HG03558 (cell line): ENCODE measurements around the gene CD9.

Source experiments
- ATAC-seq: cut with Tn5 transposase; IDR thresholded peaks from one replicate; pipeline ENCODE4 v1.9.1; 2021; ENCODE audit warnings: moderate number of reproducible peaks; ENCODE audit not compliant: unreplicated experiment; ENCODE audit errors: extremely low read depth

CD9 gene

DNA sequence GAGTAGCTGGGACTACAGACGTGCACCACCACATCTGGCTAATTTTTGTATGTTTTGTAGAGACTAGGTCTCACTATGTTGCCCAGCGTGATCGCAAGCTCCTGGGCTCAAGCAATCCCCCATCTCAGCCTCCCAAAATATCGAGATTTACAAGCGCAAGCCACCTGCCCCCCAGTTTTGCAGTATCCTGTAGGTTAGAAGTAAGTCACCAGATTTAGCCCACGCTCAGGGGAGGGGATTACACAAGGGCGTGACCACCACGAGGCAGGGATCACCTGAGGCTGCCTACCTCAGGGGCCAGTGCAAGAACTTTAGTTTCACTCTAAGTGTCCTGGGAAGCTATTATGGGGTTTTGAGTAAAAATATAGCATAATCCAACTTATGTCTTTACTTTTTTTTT, 71.1 kb downstream of the CD9 start:
- ATAC-seq: no peak

DNA sequence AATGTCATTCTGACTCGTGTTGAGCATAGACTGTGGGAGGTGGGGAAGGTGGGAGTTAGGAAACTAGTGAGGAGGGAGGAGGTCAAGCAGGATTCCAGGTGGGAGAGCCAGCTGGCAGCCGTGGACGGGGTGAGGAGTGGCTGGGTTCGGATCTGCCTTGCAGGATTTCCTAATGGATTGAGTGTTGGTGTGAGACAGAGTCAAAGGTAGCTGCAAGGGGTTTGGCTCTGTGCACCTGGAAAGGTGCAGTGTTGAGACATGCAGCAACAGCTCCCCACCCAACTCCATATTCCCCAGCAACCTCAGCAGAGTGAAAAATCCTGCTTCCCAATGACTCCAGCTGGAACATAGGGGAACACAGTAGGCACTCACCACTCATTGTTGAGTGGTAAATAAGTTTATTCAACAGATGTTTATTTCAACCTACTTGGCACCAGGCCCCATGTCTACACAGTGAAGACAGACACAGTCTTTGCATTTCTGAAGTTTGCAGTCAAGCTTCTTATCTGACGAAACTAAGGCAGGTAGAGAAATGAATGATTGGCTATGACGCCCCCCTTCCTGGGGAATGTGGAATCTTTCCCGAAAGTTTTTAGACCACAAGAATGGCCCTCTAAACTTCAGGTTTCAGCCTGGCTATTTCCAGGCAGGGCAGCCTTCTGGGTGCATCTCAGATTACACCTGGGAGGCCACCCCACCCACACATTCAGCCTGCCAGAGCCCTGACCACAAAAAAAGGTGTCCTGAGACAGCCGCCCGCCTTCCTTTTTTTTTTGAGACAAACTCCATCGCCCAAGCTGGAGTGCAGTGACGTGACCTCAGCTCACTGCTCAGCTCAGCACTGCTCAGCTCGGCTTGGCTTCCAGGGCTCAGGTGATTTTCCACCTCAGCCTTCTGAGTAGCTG, 72.4 kb downstream of the CD9 start:
- ATAC-seq: no peak

DNA sequence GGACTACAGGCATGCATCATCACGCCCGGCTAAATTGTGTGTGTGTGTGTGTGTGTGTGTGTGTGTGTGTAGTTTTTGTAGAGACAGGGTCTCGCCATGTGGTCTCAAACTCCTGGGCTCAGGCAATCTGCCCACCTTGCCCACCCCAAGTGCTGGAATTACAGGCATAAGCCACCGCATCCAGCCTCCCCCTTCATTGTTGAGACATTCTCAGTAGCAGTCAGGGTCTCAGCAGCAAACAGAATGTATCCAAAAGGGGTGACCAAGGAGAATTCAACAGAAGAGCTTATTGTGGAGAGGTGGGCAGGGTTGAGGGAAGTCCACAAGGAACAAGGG, 73.0 kb downstream of the CD9 start:
- no peak for ATAC-seq

DNA sequence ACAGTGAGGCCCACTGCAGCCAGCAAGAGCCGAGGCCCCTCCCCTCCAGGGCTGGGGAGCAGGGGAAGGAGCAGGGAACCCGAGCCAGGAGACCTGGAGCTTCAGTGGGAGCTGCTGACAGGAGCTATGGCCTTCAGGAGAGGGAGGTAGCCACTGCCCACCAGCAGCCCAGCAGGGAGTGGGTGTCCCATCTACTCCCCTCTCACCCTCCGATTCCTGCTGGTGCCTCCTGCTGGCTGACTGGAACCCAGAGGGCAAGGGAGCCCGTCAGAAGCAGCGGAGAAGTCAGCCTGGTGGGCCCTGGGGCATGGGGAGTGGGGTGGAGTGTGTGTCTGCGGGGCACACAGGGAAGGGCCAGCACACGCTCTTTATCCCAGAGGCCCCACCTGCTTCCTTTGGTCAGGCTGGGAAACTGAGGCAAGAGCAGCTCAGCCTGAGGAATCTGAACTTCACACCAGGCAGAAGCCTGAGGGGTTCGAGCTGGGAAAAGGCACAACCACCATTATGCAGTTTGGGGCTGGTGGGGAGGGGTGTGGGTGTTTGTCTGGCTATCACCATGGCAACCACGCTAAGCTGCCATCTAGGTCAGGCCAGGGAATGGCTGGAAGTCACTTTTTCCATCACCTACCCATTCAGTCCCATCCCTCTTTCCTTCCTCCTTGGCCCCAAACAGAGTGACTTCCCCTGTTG, 73.5 kb downstream of the CD9 start:
- no peak for ATAC-seq

DNA sequence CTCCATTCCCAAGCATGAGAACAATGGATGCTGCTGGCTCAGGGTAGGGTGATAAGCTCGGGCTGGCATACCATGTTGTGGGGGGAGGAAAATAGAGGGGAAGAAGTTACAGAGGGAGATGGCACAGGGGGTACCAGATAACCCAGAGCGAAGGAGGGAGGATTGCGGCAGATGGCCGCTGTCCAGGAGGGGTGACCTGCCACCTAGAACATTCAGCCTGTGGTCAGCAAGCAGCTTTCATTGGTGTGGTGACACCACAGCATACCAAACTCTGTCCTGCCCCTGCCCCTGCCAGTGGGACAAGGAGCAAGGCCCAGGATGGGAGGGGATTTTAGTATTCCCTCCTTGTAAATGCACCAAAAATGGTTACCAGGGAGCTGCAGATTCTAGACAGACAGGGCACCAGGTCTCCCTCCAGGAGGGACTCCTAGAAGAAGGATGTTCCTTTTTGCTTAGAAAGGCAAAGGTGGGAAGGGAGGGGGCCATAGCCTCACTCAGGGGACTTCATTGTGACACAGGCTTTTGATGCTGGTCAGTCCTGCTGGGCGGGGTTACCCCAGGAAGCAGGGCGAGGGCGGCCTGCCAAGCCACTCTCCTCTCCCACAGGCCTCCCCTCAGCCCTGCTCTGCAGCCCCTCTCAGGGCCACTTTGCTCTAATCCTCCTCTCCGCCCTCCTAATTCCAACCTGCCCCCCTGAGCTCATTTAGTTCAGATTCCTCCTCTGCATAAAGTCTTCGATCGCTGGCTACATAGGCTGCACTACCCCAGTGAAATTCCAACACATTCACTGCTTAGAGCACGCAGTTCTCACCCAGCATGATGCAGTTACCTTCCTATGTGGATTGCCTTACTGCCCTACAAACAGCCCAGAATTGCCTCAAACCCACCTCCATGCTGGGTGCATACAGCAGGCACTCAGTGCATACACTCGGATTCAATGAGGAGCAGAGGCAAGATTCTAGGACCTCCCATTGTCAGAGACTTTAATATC, 74.3 kb downstream of the CD9 start:
- no peak for ATAC-seq

DNA sequence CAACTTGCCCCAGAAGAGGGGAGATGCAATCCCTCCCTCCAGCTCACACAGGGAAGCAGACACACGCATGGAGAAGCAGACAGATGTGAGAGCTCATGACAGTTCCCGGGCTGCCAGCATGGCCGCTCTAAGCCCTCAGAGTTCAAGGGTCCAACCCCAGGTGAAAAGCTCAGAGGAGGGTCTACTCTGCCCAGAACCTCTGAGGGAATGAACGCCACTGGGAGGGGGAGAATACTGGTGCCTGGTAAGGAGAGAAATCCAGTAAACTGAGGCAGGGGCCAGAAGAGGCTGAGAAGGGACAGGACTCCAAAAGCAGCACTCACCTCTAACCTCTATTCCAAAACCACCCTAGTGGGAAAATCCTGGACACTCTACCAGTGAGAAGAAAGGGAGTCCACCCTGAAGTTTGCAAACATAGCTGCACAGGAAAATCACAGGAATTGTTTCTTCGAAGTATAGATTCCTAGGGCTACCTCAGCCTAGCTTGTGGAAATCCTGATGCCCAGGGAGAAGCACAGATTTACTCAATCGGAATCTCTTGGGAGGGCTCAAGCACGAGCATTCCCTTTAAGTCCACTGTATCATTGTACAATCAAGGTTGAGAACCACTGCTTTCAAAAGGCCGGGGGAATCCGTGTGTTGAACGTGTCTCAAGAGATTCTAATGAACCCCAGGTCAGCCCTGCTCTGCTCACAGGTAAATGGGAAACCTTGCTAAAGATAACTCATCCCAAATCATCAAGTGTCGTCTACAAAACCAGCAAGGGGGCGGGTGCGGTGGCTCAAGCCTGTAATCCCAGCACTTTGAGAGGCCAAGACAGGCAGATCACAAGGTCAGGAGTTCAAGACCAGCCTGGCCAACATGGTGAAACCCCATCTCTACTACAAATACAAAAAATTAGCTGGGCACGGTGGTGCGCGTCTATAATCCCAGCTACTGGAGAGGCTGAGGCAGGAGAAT, 76.0 kb downstream of the CD9 start:
- ATAC-seq: no peak

DNA sequence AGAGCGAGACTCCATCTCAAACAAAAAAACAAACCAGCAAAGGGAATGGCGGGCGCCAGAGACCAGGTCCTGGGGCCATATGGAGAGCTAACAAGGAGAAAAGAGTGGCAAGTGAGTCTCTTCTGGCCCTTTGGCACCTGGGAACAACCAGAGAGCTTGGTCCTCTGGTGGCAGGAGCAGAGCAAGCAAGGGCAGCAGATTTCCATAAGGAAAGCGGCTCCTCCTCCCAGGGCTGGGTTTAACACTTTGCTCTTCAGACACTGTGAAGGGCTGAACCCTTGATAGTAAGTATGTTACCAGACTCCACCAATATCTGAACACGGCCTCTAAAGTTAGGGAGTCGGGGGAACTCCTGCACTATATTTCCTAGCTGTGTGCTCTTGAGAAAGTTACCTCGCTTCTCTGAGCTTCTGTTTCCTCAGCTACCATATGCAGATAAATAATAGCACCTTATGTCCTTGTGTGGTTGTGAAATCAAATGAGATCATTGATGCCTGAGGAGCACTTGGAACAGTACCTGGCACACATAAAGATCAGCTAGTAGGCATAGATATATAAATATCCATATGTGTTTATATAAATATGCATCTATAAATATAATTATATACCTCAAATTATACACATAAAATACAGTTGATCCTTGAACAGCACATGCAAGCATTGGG, 76.9 kb downstream of the CD9 start:
- no peak for ATAC-seq

DNA sequence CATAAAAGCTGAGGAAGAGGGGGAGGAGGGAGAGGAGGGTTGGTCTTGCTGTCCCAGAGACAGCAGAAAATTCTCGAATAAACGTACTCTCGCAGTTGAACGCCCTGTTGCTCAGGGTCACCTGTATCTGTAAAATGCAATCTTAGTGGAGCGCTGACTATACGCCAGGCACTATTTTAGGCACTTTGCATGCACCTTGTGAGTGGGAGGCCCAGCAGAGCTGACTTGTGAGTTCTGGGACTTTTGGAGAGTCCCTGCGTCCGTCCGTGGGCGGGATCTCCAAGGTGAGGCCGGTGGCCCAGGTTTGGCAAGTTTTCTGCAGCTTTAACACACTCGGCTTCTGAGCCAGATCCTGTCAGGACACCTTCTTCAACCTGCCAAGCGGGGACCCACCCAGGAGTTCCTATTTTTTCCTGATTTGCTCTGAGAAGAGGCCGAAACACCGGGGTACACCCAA, 77.8 kb downstream of the CD9 start:
- no peak for ATAC-seq

DNA sequence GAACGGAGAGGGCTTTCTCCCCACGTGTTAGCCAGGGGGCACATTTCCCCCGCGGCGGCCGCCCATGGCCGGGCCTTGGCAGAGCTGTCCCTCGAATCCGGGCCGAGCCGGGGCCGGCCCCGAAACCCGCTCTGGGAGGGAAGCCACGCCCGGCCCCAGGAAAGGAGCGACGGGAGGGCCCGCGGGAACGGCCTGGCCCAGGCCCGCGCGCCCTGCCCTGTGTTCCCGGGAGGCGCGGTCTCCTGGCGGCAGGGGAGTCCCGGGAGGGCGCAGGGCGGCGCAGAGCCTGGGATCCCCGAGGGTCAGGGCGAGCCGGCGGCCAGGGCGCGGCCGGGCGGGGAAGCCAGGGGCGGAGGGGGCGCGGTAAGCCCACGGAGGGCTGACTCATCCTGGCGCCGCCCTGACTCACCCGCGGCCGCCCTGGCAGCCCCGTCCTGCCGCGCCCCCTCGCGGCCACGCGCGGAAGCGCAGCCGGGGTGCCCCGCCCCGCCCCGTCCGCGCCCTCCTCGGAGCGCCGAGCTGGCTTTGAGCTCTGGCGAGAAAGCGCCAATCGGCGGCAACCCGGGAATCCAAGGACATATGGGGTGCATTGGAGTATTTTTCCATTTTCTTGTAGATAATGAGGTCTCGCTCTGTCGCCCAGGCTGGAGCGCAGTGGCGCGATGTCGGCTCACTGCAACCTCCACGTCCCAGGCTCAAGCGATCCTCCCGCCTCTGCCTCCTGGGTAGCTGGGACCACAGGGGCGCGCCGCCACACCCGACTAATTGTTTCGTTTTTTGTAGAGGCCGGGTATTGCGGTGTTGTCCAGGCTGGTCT, 78.4 kb downstream of the CD9 start:
- no peak for ATAC-seq

DNA sequence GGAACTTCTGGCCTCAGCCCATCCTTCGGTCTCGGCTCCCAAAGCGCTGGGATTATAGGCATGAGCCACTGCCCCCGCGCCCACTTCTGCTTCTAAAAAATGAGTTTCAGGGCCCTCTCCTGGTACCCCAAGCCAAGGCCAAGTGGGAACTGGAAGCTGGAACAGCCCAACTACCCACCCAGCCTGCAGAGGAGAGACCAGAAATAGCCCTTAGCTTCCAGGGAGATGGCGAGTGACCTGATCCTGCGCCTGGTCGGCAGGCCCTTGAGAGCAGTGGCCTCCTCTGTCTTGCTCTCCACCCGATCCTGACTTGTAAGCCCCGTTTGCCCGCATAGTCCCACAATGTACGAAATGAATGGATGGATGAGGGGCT, 79.0 kb downstream of the CD9 start:
- no peak for ATAC-seq

DNA sequence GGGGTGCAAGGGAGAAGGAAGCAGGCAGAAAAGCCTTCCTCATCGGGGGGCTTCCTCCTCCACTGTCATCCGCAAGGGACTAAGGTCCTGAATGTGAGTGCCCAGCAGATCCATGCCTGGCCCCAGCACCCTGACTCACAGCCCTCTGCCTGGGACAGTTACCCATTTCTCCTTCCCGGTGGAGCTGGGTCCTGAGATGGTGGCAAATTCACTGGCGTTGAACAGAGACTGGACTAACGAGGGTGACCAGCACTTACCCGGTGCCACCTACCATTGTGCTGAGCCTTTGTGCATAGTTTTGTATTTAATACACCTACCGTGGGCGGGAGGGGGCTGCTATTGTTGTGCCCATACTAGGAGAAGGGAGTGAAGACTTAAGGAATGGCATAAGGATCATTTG, 79.4 kb downstream of the CD9 start:
- no peak for ATAC-seq

DNA sequence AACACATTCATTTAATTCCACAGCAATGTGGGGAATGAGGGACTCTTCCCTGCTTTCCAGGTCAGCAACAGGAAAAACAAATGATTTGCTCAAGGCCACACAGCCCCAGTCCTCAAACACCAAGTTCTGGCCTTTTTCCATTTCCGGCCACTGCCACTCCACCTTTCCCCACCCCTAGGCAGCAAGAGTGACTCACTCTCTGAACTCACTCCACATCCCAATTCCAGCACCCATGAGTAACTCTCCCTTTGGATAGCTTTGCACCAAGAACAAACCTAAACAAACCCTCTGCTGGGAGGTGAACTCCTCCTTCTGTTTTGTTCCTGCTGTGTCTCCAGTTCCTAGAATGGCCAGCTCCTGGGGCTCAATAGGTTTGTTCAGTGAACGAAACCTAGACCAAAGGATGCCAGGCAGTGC, 79.9 kb downstream of the CD9 start:
- ATAC-seq: no peak

DNA sequence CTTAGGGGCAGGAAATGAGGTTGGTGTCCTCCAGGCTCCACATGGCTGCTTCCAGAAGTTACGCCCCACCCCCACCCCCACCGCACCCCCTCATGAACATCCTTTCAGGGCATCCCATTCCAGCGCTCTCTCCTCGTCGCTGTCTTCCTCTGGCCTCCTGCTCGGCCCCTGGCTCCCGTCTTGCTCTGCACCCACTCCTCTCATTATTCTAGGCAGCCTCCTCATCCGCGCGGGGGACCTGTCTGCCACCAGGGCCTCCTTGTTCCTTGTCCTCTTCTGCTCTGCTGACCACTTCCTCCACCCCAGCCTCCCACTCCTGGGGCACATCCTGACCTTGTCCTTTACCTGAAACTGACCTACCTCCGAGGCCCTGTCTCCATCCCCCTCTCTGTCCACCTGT, 80.5 kb downstream of the CD9 start:
- no peak for ATAC-seq

DNA sequence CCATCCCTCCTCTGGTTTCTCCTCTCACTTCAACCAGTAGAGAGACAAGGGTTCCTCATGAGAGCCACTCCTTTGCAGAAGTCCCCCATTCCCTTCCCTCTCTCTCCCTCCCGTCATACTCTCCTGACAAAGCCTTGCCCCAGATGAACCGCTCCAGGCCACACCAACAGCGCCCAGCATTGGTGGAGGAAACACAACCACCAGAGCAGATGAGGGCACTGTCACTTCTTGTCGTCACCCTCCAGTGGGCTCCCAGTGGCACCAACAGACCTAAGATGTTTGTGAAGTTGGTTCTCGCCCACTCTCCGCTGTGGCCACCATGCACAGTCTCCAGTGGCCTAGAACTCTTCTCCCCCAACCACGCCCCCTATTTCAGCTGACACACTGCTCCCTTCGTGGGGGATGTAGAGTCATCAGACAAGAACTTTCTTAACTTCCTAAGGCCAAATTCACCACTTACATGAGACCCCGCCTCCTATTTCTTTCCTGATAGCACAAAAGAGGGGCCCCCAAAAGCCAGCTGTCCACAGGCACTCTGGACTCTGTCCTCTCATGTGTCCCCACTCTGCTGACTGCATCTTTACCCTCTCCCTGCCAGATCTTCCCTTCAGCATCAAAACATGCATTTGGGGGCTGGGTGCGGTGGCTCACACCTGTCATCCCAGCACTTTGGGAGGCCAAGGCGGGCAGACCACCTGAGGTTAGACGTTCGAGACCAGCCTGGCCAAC, 81.0 kb downstream of the CD9 start:
- ATAC-seq: no peak

DNA sequence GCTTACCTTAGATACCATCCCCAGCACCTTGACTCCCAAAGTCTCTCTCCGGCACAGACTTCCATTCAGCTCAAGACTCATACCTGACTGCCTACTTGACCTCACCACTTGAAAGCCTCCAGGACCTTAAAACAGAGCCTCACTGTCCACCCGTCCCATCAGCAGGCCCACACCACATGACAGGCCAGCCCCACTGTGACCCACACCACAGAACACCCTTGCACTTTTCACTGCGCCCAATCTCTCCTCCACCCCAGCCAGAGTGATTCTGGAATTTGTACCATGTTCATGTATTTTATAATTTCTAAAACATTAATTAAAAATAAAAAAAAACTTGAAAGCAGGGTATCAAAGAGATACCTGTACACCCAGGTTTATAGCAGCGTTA, 82.2 kb downstream of the CD9 start:
- ATAC-seq: no peak

DNA sequence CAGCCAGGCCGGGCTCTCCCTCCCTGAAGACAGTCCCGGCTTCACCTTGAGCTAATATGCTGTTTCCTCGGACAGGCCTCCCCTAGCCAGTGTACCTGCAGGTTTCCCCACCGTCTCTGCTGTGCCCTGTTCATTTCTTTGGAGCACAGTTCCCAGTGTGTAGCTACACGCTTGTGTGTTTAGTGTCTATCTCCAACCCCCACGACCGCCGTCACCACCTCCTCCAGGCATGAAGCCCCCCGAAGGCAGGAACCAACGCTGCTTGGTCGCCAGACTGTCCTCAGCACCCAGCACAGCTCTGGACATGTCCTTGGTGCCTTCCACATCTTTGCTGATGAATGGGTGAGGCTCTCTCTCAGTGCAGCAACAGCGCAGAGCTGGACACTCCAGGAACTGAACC, 84.1 kb downstream of the CD9 start:
- no peak for ATAC-seq

DNA sequence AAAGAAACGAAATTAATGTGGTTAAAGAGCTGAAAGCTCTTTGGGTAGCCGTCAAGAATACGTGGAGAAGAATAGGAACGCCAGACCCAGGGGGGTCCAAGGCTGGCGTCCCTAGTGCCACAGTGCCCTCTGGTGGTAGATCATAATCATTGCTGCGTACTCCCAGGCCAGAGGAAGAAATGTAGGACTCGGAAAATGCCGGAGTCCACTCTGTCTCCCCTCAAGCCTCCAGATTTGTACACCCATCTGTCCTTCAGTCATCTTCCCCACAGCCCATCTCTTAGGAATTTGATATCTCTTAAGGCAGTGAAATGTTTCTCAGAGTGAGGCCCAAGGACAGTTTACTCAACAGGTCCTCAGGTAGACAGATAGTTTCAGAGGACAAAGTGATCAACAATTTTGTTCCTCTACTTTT, 84.9 kb downstream of the CD9 start:
- no peak for ATAC-seq
